BE2C (cell line): ENCODE measurements around the gene SYF2.

Experiments used
- DNase-seq: peaks from one replicate; pipeline ENCODE4 v3.0.0-alpha.2; 2020
- H3K27me3 ChIP-seq: fragments of 250-450 bp; sonication (Bioruptor Pico); 2 replicates; pipeline ENCODE4 v1.5.1; 2020; ENCODE audit warnings: mild to moderate bottlenecking
- H3K36me3 ChIP-seq: fragments of 250-450 bp; sonication (Bioruptor Pico); 2 replicates; pipeline ENCODE4 v1.5.1; 2020; ENCODE audit warnings: mild to moderate bottlenecking
- H3K4me1 ChIP-seq: fragments of 250-450 bp; sonication (Bioruptor Pico); 2 replicates; pipeline ENCODE4 v1.5.1; 2020
- H3K4me3 ChIP-seq: 2 replicates; pipeline ENCODE4 v1.5.1; 2011; ENCODE audit warnings: low read depth, low read length
- H3K9me3 ChIP-seq: fragments of 250-450 bp; sonication (Bioruptor Pico); 2 replicates; pipeline ENCODE4 v1.5.1; 2020
- CTCF ChIP-seq: IDR thresholded peaks from 2 replicates; pipeline ENCODE4 v1.5.1; 2012; ENCODE audit warnings: mild to moderate bottlenecking, low read depth, low read length

Gene SYF2

GRCh38 chr1:25257196-25257595 lies 24.9 kb upstream of the SYF2 start:
- Histone ChIP-seq H3K36me3 (no peaks in the 10 kb centered on the region), H3K27me3 (no peaks in the 10 kb centered on the region), H3K4me3 (no peak overlapping the region), H3K9me3 (no peaks in the 10 kb centered on the region), H3K4me1 (no peaks in the 10 kb centered on the region)
- no peak for DNase-seq
- no peak for TF ChIP-seq CTCF

DNA sequence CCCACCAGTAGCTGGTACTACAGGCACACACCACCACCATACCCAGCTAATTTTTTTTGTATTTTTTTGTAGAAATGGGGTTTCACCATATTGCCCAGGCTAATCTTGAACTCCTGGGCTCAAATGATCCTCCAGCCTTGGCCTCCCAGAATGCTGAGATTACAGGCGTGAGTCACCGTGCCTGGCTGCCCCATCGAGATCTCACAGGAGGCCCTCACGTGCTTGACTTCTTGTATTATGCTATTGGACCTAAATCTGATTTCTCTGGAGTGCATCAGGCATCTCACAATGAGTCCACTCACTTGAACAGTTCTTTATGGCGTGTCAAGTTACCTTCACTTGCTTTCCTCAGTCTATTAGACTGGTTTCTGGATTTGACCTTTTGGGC lies 24.3 kb upstream of the SYF2 start:
- Histone ChIP-seq H3K27me3 (no peaks in the 10 kb centered on the region), H3K4me3 (no peak overlapping the region), H3K36me3 (no peaks in the 10 kb centered on the region), H3K9me3 (no peaks in the 10 kb centered on the region), H3K4me1 (no peaks in the 10 kb centered on the region)
- TF ChIP-seq CTCF: no peak
- no peak for DNase-seq

DNA sequence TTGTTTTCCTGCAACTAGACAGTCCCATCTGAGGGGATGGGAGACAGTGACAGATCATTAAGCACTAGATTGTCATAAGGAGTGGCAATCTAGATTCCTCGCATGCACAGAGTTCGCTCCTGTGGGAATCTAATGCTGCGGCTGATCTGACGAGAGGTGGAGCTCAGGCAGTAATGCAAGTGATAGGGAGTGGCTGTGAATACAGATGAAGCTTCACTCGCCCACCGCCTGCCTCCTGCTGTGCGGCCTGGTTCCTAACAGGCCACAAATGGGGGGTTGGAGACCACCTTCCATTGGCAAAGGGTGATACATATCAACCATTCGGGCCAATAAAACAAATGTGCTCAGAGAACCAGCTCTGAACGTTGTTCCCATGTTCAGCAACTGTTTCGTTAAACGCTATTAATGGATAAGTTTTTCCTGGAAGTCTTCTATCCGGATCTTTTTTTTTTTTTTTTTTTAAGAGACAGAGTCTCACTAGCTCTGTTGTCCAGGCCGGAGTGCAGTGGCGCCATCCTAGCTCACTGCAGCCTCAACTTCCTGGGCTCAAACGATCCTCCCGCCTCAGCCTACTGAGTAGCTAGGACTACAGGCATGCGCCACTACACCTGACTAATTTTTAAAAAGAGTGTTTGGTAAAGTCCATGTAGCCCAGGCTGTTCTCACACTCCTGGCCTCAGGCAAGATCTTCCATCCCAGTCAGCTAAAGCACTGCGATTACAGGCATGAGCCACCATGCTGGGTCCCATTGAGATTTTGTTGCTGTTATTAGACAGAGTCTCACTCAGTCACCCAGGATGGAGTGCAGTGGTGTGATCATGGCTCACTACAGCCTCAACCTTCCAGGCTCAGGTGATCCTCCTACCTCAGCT lies 23.6 kb upstream of the SYF2 start:
- Histone ChIP-seq H3K27me3 (no peaks in the 10 kb centered on the region), H3K36me3 (no peaks in the 10 kb centered on the region), H3K4me1 (no peaks in the 10 kb centered on the region), H3K4me3 (no peak overlapping the region), H3K9me3 (no peaks in the 10 kb centered on the region)
- no peak for DNase-seq
- no peak for TF ChIP-seq CTCF

GRCh38 chr1:25253911-25254310 lies 21.6 kb upstream of the SYF2 start:
- DNase-seq: no peak
- TF ChIP-seq CTCF: no peak
- Histone ChIP-seq H3K27me3 (no peaks in the 10 kb centered on the region), H3K36me3 (no peaks in the 10 kb centered on the region), H3K4me1 (no peaks in the 10 kb centered on the region), H3K9me3 (no peaks in the 10 kb centered on the region), H3K4me3 (no peak overlapping the region)

- no peak for DNase-seq
- no peaks in the 10 kb centered on the region for H3K4me1 ChIP-seq
- peak overlapping the region; percentile 91 for H3K4me3 ChIP-seq
- TF ChIP-seq CTCF: peak; percentile 24; the same call in 1 of the 2 replicates
- no peaks in the 10 kb centered on the region for H3K27me3 ChIP-seq
- H3K9me3 ChIP-seq: no peaks in the 10 kb centered on the region
- peaks cover 14% of the 10 kb centered on the region for H3K36me3 ChIP-seq
Observed at GRCh38 chr1:25247829-25248754, 15.8 kb upstream of the SYF2 start.
